Karpas-422 (cell line): Measurements from ENCODE around the gene GVQW3. TPM values are rescaled to one million over a fixed set of nuclear protein-coding genes. Genes with fewer than 3 reads are reported as not detected.

ENCODE experiments used
- DNase-seq: peaks from one replicate; pipeline ENCODE4 v3.0.0-alpha.2; 2015
- H2AFZ ChIP-seq: fragments of 200-600 bp; sonication (generic); 2 replicates; pipeline ENCODE4 v1.6.1; 2014; ENCODE audit warnings: antibody characterized with exemption, low read length, mixed read lengths
- H3K27ac ChIP-seq: fragments of 200-600 bp; sonication (generic); 2 replicates; pipeline ENCODE4 v1.5.1; 2014; ENCODE audit warnings: mild to moderate bottlenecking, low read length, moderate library complexity
- H3K27me3 ChIP-seq: fragments of 200-600 bp; sonication (generic); 2 replicates; pipeline ENCODE4 v1.6.1; 2014; ENCODE audit warnings: low read length, mixed read lengths
- H3K36me3 ChIP-seq: fragments of 200-600 bp; sonication (generic); 2 replicates; pipeline ENCODE4 v1.6.1; 2014; ENCODE audit warnings: low read length, mixed read lengths; ENCODE audit not compliant: insufficient read depth
- H3K4me1 ChIP-seq: fragments of 200-600 bp; sonication (generic); 2 replicates; pipeline ENCODE4 v1.6.1; 2014; ENCODE audit warnings: mild to moderate bottlenecking, low read length, mixed read lengths
- H3K4me2 ChIP-seq: fragments of 200-600 bp; sonication (generic); 2 replicates; pipeline ENCODE4 v1.6.1; 2014; ENCODE audit warnings: low read length, low read depth, mild to moderate bottlenecking; ENCODE audit not compliant: poor library complexity, severe bottlenecking
- H3K4me3 ChIP-seq: fragments of 200-600 bp; sonication (generic); 2 replicates; pipeline ENCODE4 v1.5.1; 2014; ENCODE audit warnings: mild to moderate bottlenecking, antibody characterized with exemption, low read length, mixed read lengths
- H3K79me2 ChIP-seq: fragments of 200-600 bp; sonication (generic); 2 replicates; pipeline ENCODE4 v1.6.1; 2014; ENCODE audit warnings: mild to moderate bottlenecking, low read length, mixed read lengths
- H3K9ac ChIP-seq: fragments of 200-600 bp; sonication (generic); 2 replicates; pipeline ENCODE4 v1.6.0; 2014; ENCODE audit warnings: low read length
- H3K9me2 ChIP-seq: fragments of 200-600 bp; sonication (generic), shearing (Covaris generic); replicated peaks from 2 replicates; pipeline ENCODE4 v1.6.0; 2014; ENCODE audit warnings: mild to moderate bottlenecking, low read length, moderate library complexity; ENCODE audit not compliant: insufficient read depth
- H3K9me3 ChIP-seq: fragments of 300-700, 200-600 bp; sonication (generic); 2 replicates; pipeline ENCODE4 v1.6.1; 2014; ENCODE audit warnings: low read length, mixed read lengths
- H4K20me1 ChIP-seq: fragments of 200-600 bp; sonication (generic); 2 replicates; pipeline ENCODE4 v1.6.1; 2014; ENCODE audit warnings: mild to moderate bottlenecking, antibody characterized with exemption, low read length, low read depth; ENCODE audit not compliant: insufficient read depth
- total RNA-seq: library from RNA; depleted of rRNA; stranded (reverse); fragments of >200 nt; shearing (Covaris generic); gene quantifications from 2 replicates; pipeline ENCODE4 v1.2.3, GENCODE V29; 2014; ENCODE audit warnings: low replicate concordance; rRNA removed

The GVQW3 gene
- total RNA-seq = 15.8 and 18.5 TPM in 2 replicates

DNA sequence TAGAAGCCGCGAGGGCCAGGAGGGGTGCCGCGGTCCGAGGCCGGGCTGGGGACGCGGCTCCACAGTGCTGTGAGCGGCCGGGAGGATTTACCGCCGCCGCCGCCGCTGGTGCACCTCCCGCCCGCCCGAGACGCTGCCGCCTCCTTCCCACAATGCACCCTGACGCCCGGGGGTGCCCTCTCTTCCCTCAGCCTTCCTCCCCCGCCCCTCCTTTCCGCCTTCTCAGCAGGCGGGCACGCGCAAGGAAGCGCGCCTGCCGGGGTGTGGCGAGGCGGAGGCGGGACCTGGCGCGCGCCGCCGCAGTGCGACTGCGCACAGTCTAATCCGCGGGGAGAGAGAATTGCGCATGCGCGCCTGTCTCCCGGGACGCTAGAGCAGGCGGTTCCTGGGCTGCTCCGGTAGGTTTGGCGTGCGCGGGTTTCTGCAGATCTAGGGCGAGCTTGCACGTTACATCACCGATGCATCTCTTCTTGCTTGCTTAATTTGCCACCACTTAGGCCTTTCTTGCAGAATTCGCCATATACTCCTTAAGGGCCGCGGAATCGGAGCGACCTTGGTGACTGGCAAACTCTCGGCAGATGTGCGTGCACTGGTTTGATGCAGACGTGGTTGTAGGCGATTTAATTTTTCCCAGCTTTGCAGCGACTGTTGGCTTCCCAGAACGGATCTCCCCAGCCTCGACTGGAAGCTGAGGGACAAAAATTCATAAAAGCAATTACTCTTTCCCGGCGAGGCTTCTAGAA is at the start of gene GVQW3, which contains the start of gene THAP12:
TSS of gene GVQW3 (plus strand) at position 347 of the 743 bp plus-strand sequence. CDS start 506 bp downstream, outside the sequence.
TSS of gene THAP12 (minus strand) at position 156 of the 743 bp plus-strand sequence. CDS start 296 bp downstream, outside the sequence.
- Histone ChIP-seq H3K9me3 (no peaks in the 10 kb centered on the region), H3K27me3 (no peaks in the 10 kb centered on the region), H3K27ac (peak within 1 kb of the TSS; percentile 62), H3K4me1 (peaks cover 53% of the 10 kb centered on the region), H3K4me3 (peak within 1 kb of the TSS; percentile 84), H3K9me2 (no peaks in the 10 kb centered on the region), H3K9ac (peak within 1 kb of the TSS; percentile 89), H3K79me2 (peaks cover 57% of the 10 kb centered on the region), H3K36me3 (no peaks in the 10 kb centered on the region), H2AFZ (peak within 1 kb of the TSS; percentile 93), H4K20me1 (peaks cover 16% of the 10 kb centered on the region; the same call in 1 of the 2 replicates), H3K4me2 (peak within 1 kb of the TSS; percentile 90)
- DNase-seq = peak; percentile 99

DNA sequence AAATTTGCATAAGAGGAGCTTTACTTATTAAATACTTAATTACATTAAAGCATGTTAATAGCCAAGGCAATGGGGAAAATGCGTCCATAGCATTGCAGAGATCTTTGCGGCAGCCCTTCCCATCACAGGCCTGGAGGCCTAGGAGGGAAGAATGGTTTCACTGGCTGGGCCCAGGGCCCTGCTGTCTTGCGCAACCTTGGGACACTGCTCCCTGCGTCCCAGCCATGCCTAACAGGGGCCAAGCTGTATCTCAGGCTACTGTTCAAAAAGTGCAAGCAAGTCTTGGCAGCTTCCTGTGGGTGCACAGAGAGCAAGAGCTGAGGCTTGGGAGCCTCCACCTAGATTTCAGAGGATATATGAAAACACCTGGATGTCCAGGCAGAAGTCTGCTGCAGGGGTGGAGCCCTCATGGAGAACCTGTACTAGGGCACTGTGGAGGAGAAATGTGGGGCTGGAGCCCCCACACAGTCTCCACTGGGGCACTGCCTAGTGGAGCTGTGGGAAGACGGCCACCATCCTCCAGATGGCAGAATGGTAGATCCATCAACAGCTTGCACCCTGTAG is 46.2 kb upstream of the GVQW3 start:
- no peaks in the 10 kb centered on the region for H3K9me2 ChIP-seq
- no peaks in the 10 kb centered on the region; the same call in 1 of the 2 replicates for H3K36me3 ChIP-seq
- no peak overlapping the region for H3K9ac ChIP-seq
- DNase-seq = no peak
- H3K79me2 ChIP-seq = no peaks in the 10 kb centered on the region
- no peak overlapping the region for H3K4me2 ChIP-seq
- H3K4me3 ChIP-seq = no peak overlapping the region
- no peak overlapping the region for H3K27ac ChIP-seq
- H2AFZ ChIP-seq = no peak overlapping the region
- no peaks in the 10 kb centered on the region for H3K27me3 ChIP-seq
- no peaks in the 10 kb centered on the region for H4K20me1 ChIP-seq
- H3K4me1 ChIP-seq = no peaks in the 10 kb centered on the region
- H3K9me3 ChIP-seq = peaks cover 10% of the 10 kb centered on the region

DNA sequence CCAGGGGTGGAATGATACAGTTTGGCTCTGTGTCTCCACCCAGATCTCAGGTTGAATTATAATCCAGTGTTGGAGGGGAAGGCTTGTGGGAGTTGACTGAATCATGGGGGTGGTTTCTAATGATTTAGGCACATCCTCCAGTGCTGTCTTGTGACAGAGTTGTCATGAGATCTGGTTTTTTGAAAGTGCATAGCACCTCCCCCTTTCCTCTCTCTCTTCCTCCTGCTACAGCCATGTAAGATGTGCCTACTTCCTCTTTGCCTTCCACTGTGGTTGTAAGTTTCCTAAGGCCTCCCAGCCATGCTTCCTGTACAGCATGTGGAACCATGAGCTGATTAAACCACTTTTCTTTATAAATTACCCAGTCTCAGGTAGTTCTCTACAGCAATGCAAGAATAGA is 45.3 kb upstream of the GVQW3 start:
- Histone ChIP-seq H3K4me2 (no peak overlapping the region), H3K79me2 (no peaks in the 10 kb centered on the region), H3K9me2 (no peaks in the 10 kb centered on the region), H4K20me1 (no peaks in the 10 kb centered on the region), H3K9ac (no peak overlapping the region), H3K4me3 (no peak overlapping the region), H3K27me3 (no peaks in the 10 kb centered on the region), H2AFZ (no peak overlapping the region), H3K36me3 (no peaks in the 10 kb centered on the region; the same call in 1 of the 2 replicates), H3K27ac (no peak overlapping the region), H3K4me1 (no peaks in the 10 kb centered on the region), H3K9me3 (peaks cover 10% of the 10 kb centered on the region)
- no peak for DNase-seq

- Histone ChIP-seq H4K20me1 (no peaks in the 10 kb centered on the region), H3K27ac (no peak overlapping the region), H3K4me1 (no peaks in the 10 kb centered on the region), H3K36me3 (no peaks in the 10 kb centered on the region; the same call in 1 of the 2 replicates), H3K9ac (no peak overlapping the region), H3K4me2 (no peak overlapping the region), H3K9me2 (no peaks in the 10 kb centered on the region), H2AFZ (no peak overlapping the region), H3K27me3 (no peaks in the 10 kb centered on the region), H3K9me3 (peaks cover 10% of the 10 kb centered on the region), H3K79me2 (no peaks in the 10 kb centered on the region), H3K4me3 (no peak overlapping the region)
- no peak for DNase-seq
These were observed 44.5 kb upstream of the GVQW3 start for GRCh38 chr11:76336597-76336996.

- no peak overlapping the region for H3K4me2 ChIP-seq
- H3K36me3 ChIP-seq = no peaks in the 10 kb centered on the region; the same call in 1 of the 2 replicates
- no peaks in the 10 kb centered on the region for H4K20me1 ChIP-seq
- no peaks in the 10 kb centered on the region for H3K79me2 ChIP-seq
- H3K9ac ChIP-seq = no peak overlapping the region
- H3K9me3 ChIP-seq = peaks cover 10% of the 10 kb centered on the region
- no peak overlapping the region for H3K27ac ChIP-seq
- no peaks in the 10 kb centered on the region for H3K4me1 ChIP-seq
- no peaks in the 10 kb centered on the region for H3K9me2 ChIP-seq
- H3K27me3 ChIP-seq = no peaks in the 10 kb centered on the region
- no peak for DNase-seq
- no peak overlapping the region for H2AFZ ChIP-seq
- H3K4me3 ChIP-seq = no peak overlapping the region
These were observed 43.7 kb upstream of the GVQW3 start for GRCh38 chr11:76337469-76337868.

- no peaks in the 10 kb centered on the region for H4K20me1 ChIP-seq
- no peak overlapping the region for H3K27ac ChIP-seq
- no peak overlapping the region for H3K9ac ChIP-seq
- H3K9me2 ChIP-seq = no peaks in the 10 kb centered on the region
- peaks cover 10% of the 10 kb centered on the region for H3K9me3 ChIP-seq
- no peaks in the 10 kb centered on the region for H3K27me3 ChIP-seq
- no peak for DNase-seq
- no peaks in the 10 kb centered on the region; the same call in 1 of the 2 replicates for H3K36me3 ChIP-seq
- no peaks in the 10 kb centered on the region for H3K4me1 ChIP-seq
- no peaks in the 10 kb centered on the region for H3K79me2 ChIP-seq
- H3K4me3 ChIP-seq = no peak overlapping the region
- H3K4me2 ChIP-seq = no peak overlapping the region
- H2AFZ ChIP-seq = no peak overlapping the region
These were observed 43.2 kb upstream of the GVQW3 start for GRCh38 chr11:76337923-76338322.

DNA sequence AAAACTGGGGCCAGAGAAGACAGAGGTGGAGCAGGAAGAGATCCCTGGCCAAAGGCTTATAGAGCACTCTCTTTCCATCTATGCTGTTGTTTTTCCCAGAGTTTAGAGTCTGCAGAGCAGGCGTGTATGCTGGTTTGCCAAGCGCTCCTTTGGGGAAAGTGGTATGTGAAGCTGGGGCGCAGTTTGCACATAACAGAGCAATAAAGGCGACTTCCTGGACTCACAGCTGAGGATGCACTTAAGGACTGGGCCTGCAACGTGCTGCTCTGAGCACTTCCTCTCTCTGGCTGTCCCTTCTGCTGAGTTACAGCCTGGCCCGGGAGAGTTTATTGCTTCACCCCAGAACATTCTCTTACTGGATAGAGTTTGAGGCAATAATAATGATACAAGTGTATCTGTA is 41.9 kb upstream of the GVQW3 start:
- Histone ChIP-seq H4K20me1 (no peaks in the 10 kb centered on the region), H3K79me2 (no peaks in the 10 kb centered on the region), H3K9ac (no peak overlapping the region), H3K27ac (no peak overlapping the region), H3K9me3 (peaks cover 10% of the 10 kb centered on the region), H3K36me3 (no peaks in the 10 kb centered on the region; the same call in 1 of the 2 replicates), H3K4me1 (no peaks in the 10 kb centered on the region), H3K9me2 (no peaks in the 10 kb centered on the region), H2AFZ (no peak overlapping the region), H3K4me2 (no peak overlapping the region), H3K4me3 (no peak overlapping the region), H3K27me3 (no peaks in the 10 kb centered on the region)
- no peak for DNase-seq

GRCh38 chr11:76347466-76347865 is 33.7 kb upstream of the GVQW3 start:
- Histone ChIP-seq H3K4me2 (no peak overlapping the region), H3K27ac (no peak overlapping the region), H3K4me1 (no peaks in the 10 kb centered on the region), H4K20me1 (0 out of 2 replicates have a peak, but pooled peaks cover 3% of the 10 kb centered on the region), H3K9me3 (no peaks in the 10 kb centered on the region), H3K27me3 (no peaks in the 10 kb centered on the region), H3K4me3 (no peak overlapping the region), H3K9ac (no peak overlapping the region), H3K9me2 (no peaks in the 10 kb centered on the region), H3K36me3 (peaks cover 4% of the 10 kb centered on the region; the same call in 1 of the 2 replicates), H2AFZ (no peak overlapping the region), H3K79me2 (0 out of 2 replicates have a peak, but pooled peaks cover 6% of the 10 kb centered on the region)
- DNase-seq = no peak
